OCI-LY1 (cell line): ENCODE results near the gene C11orf97.

Experiments
- CTCF ChIP-seq: fragments of 200-600 bp; sonication (generic), shearing (Covaris generic); IDR thresholded peaks from 2 replicates; pipeline ENCODE4 v1.5.1; 2017; ENCODE audit warnings: mild to moderate bottlenecking, antibody characterized with exemption, low read length, moderate library complexity, mixed read lengths
- EZH2 ChIP-seq: fragments of 200-600 bp; sonication (generic), shearing (Covaris generic); IDR thresholded peaks from 2 replicates; pipeline ENCODE4 v1.8.0; 2017; ENCODE audit warnings: borderline replicate concordance, mixed run types, mild to moderate bottlenecking, antibody characterized with exemption, low read length, moderate library complexity, mixed read lengths

DNA sequence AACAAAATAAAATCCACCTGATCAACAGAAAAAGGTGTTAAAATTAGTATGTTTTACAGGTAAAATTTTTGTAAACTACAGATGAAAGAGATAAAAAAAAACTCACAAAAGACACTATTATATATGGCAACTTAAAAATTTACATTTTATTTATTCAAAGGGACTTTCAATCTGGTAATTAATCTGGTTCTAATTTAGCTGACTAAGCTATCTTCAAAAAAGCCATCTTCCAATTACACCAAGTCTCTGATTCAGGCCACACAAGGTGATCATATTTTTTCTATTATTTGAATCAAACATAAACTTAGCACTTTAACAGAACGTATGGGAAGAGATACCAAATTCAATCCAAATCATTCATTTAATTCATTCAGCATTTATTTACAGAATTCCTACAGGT is 26.2 kb upstream of the C11orf97 start:
- TF ChIP-seq CTCF = no peak
- no peak for TF ChIP-seq EZH2
